AG04450 (cell line): ENCODE results near the gene UBE2Q1. TPM values are rescaled to one million over a fixed set of nuclear protein-coding genes. Genes with fewer than 3 reads are reported as not detected.

Experiments used
- CTCF ChIA-PET: fragments of 300-600, 350-600 bp; formaldehyde crosslinking; extraction: SDS; loops from one replicate; lab custom pipeline; 2022; ENCODE audit warnings: antibody characterized with exemption, inconsistent platforms; lab: Charles Lee
- POLR2A ChIA-PET: fragments of 350-600 bp; formaldehyde crosslinking; extraction: SDS; loops from one replicate; lab custom pipeline; 2021; ENCODE audit warnings: antibody characterized with exemption, inconsistent platforms; lab: Yijun Ruan, JAX
- DNase-seq: peaks from one replicate; pipeline ENCODE4 v3.0.0-alpha.2; 2011; ENCODE audit warnings: low read depth, low spot score
- H3K27ac ChIP-seq: one replicate; pipeline ENCODE4 v1.5.1; 2012; ENCODE audit warnings: low read depth, low read length, control low read depth
- H3K27me3 ChIP-seq: one replicate; pipeline ENCODE4 v1.6.0; 2012; ENCODE audit warnings: low read length; ENCODE audit not compliant: control insufficient read depth, insufficient read depth
- H3K4me3 ChIP-seq: 2 replicates; pipeline ENCODE4 v1.5.1; 2011; ENCODE audit warnings: mild to moderate bottlenecking, low read depth, low read length, control low read depth
- H3K9me3 ChIP-seq: 2 replicates; pipeline ENCODE4 v1.5.1; 2012; ENCODE audit warnings: low read length; ENCODE audit not compliant: control insufficient read depth, insufficient read depth
- CTCF ChIP-seq: IDR thresholded peaks from 2 replicates; pipeline ENCODE4 v1.5.1; 2011; ENCODE audit warnings: low read depth, low read length, control low read depth, inconsistent platforms
- polyA plus RNA-seq: library from polyadenylated mRNA; depleted of rRNA; stranded (reverse); fragments of >200 nt; gene quantifications from 2 replicates; pipeline ENCODE4 v1.2.3, GENCODE V29; 2011

Gene UBE2Q1
- polyA plus RNA-seq, 1 experiment, result 17.6 TPM

GRCh38 chr1:154586231-154586630 is 27.8 kb upstream of the UBE2Q1 start:
- ChIA-PET POLR2A (no interaction called here), CTCF (no interaction called here)
- no peaks in the 10 kb centered on the region for H3K27me3 ChIP-seq
- no peak for DNase-seq
- no peaks in the 10 kb centered on the region for H3K9me3 ChIP-seq
- TF ChIP-seq CTCF, result no peak
- no peak overlapping the region for H3K4me3 ChIP-seq
- no peak overlapping the region for H3K27ac ChIP-seq

- Histone ChIP-seq H3K27ac (peak overlapping the region; percentile 25), H3K9me3 (no peaks in the 10 kb centered on the region), H3K27me3 (no peaks in the 10 kb centered on the region), H3K4me3 (no peak overlapping the region)
- DNase-seq, result no peak
- CTCF ChIA-PET, result no interaction called here
- POLR2A ChIA-PET, result no interaction called here
- TF ChIP-seq CTCF, result no peak
Observed at GRCh38 chr1:154584267-154584994, 26.0 kb upstream of the UBE2Q1 start.

- H3K27ac ChIP-seq, result peak overlapping the region; percentile 25
- CTCF ChIA-PET, result no interaction called here
- no peak for DNase-seq
Observed at GRCh38 chr1:154583773-154584172, 25.3 kb upstream of the UBE2Q1 start.

GRCh38 chr1:154582885-154583284 is 24.4 kb upstream of the UBE2Q1 start:
- CTCF ChIA-PET, result no interaction called here
- Histone ChIP-seq H3K27ac (no peak overlapping the region), H3K27me3 (no peaks in the 10 kb centered on the region), H3K4me3 (no peak overlapping the region), H3K9me3 (no peaks in the 10 kb centered on the region)
- POLR2A ChIA-PET, result no interaction called here
- no peak for TF ChIP-seq CTCF
- DNase-seq, result no peak

More at GRCh38 chr1:154583773-154584172, 25.3 kb upstream of the UBE2Q1 start:
- Histone ChIP-seq H3K4me3 (no peak overlapping the region), H3K27me3 (no peaks in the 10 kb centered on the region), H3K9me3 (no peaks in the 10 kb centered on the region)
- POLR2A ChIA-PET, result no interaction called here
- no peak for TF ChIP-seq CTCF

GRCh38 chr1:154581766-154582165 is 23.3 kb upstream of the UBE2Q1 start:
- Histone ChIP-seq H3K4me3 (no peak overlapping the region), H3K27me3 (no peaks in the 10 kb centered on the region), H3K27ac (no peak overlapping the region), H3K9me3 (no peaks in the 10 kb centered on the region)
- CTCF ChIA-PET, result no interaction called here
- POLR2A ChIA-PET, result no interaction called here
- no peak for TF ChIP-seq CTCF
- no peak for DNase-seq
